IPS-18c (cell line): ENCODE results near the gene TNFRSF18.

Experiments
- H3K4me3 ChIP-seq: 2 replicates; pipeline ENCODE4 v1.7.0; 2013; ENCODE audit warnings: low read depth, mild to moderate bottlenecking, low read length, moderate library complexity; ENCODE audit not compliant: insufficient read depth
- H3K9me3 ChIP-seq: one replicate; pipeline ENCODE4 v1.6.1; 2013; ENCODE audit warnings: mild to moderate bottlenecking, low read length, moderate library complexity; ENCODE audit not compliant: control insufficient read depth, insufficient read depth

Gene TNFRSF18

DNA sequence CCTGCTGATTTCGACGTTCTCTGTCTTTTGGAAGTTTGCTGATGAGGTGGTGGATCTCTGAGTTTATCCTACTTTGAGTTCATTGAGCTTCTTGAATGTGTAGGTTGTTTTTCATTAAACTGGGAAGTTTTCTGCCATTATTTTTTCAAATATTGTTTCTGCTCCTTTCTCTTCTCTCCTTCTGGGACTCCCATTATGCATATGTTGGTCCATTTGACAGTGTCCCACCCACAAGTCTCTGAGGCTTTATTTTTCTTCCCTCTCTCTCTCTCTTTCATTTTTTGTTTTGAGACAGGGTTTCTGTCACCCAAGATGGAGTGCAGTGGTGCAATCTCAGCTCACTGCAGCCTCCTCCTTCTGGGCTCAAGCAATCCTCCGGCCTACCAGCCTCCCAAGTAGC lies 11.7 kb downstream of the TNFRSF18 start:
- H3K9me3 ChIP-seq = no peaks in the 10 kb centered on the region
- H3K4me3 ChIP-seq = no peak overlapping the region

GRCh38 chr1:1191734-1192133 lies 14.7 kb downstream of the TNFRSF18 start:
- Histone ChIP-seq H3K4me3 (no peak overlapping the region), H3K9me3 (no peaks in the 10 kb centered on the region)

DNA sequence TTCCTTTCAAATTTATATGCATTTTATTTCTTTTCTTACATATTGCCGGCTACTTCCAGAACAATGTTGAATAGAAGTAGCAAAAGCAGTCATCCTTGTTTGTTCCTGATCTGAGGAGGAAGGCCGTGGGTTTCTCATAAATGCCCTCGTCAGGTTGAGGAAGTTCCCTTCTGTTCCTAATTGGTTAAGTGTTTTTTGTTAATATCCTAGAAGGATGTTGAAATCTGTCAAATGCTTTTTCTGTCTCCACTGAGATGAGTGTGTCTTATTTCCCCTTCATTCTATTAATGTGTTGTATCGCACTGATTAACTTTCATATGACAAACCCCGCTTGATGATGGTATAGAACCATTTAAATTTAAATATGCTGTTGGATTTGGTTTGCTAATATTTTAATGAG lies 17.3 kb downstream of the TNFRSF18 start:
- no peak overlapping the region for H3K4me3 ChIP-seq
- no peaks in the 10 kb centered on the region for H3K9me3 ChIP-seq

DNA sequence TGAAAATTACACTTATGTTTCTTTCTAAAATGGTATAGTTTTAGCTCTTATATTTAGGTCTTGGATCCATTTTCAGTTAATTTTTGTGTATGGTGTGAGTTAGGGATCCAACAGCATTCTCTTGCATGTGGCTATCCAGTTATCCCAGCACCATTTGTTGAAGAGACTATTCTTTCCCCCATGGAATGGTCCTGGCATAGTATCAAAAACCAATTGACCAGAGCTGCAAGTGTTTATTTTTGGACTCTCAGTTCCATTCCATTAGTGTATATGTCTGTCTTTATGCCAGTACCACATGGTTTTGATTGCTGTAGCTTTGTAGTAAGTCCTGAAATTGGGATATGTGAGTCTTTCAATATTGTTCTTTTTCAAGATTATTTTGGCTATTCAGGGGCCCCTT lies 18.5 kb downstream of the TNFRSF18 start:
- no peaks in the 10 kb centered on the region for H3K9me3 ChIP-seq
- H3K4me3 ChIP-seq = no peak overlapping the region

DNA sequence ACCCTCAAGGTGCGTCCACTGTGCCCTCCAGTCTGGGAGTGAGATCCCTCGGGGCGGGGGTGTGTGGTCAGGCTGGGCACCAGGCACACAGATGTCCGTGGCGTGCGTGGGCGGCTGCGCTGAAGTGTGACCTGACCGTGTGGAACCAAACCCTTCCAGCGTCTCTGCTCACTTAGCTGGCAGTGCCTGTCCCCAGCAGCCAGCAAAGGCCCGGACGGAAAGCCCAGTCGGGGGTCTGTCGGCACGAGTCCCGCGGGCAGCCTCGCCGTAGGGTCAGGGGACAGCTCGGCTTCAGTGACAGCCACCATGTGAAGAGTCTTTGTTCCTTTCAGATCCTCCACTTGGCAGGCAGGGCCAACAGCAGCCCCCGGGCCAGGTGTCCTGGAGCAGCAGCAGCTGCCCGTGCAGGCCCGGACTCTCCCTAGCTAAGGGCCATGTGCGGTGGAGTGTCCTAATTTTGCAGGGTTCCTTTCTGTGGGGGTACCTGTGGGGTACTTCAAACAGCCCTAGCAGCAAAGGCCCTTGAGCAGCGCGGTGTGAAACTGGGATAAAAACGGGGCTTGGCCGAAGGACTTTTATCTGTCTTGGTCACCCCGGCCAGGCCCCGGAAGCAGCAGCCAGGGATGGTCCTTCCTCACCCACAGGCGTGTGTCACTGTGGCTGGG lies 21.2 kb downstream of the TNFRSF18 start:
- H3K4me3 ChIP-seq = no peak overlapping the region
- H3K9me3 ChIP-seq = no peaks in the 10 kb centered on the region

DNA sequence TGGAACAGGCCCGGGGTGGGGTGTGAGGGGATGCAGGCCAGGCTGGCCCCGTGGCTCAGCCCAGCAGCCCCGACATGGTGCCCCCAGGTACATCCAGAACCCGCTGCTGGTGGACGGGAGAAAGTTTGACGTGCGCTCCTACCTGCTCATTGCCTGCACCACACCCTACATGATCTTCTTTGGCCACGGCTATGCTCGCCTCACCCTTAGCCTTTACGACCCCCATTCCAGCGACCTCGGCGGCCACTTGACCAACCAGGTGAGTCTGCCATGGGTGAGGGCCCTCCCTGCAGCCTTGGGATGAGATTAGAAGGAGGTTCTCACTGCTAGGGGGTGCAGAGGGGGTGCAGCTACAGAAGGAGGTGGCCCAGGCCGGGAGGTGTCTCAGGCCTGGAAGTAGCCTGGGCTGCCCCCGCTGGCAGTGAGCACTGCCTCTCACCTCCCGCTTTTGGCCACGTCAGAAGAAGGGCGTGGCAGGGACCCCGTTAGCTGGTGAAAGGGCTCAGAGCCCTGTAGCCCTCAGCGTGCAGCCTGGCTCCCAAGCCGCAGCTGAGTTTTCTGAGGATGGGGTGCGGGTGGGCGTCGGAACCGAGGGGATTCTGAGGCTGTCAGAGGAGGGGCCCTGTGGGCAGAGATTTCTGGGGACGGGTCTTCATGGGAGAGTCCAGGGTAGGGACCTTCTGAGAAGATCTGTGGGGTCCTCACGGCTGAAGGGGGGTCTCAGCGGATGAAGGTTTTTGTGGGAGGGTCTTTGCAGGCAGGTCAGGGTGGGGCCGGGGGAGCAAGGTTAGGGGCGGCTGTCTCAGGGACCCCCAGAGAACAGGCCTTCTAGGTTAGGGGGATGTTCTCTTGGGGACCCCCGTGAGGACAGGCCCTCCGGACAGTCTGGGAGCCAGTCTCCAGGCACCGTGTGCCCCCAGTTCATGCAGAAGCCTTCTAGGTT lies 22.3 kb downstream of the TNFRSF18 start:
- H3K9me3 ChIP-seq = no peaks in the 10 kb centered on the region
- H3K4me3 ChIP-seq = no peak overlapping the region

DNA sequence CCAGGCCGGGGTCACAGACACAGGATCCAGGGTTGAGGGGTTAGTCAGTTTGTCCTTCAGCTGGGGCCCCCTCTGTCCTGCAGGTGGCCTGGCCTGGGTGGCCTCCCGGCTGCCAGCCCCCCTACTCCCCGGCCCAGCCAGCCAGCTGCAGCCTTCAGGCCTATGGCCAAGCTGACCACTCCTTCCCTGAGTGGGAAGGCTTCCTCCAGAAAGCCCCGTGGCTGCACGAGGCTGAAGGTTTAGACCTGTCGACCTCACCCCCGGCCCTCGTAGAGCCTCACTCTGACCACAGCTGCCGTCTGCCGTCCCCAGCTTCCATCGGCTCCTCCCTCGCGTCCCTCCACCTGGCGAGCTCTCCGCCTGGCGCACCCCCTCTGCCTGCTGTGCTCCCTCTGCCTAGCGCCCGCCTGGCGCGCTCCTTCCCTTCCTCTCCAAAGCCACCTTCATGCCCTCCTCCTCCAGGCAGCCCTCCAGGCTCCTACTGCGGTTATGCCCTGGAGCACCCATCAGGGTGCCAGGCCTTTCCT lies 23.1 kb downstream of the TNFRSF18 start:
- Histone ChIP-seq H3K4me3 (no peak overlapping the region), H3K9me3 (no peaks in the 10 kb centered on the region)

GRCh38 chr1:1182491-1183220 lies 23.7 kb downstream of the TNFRSF18 start:
- Histone ChIP-seq H3K4me3 (no peak overlapping the region), H3K9me3 (no peaks in the 10 kb centered on the region)

DNA sequence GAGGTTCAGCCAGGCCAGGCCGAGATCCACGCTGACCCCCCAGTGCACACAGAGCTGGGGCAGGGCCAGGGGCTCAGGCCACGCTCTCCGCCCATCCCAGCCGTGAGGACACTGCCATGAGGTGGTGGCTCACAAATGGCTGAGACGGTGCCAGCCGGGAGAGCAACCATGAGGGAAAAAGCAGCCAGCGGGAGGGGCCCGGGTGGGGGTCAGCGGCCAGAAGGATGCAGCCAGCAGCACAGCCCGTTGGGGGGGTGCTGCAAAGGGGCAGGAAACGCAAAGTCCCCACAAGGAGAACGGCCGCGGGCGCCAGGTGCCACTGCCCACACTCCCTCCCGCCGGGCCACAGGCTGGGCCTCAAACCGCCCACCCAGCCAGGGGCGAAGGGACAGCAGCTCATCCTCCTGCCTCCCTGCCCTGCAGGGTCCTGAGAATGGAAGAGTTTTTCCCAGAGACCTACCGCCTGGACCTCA lies 24.4 kb downstream of the TNFRSF18 start:
- no peak overlapping the region for H3K4me3 ChIP-seq
- no peaks in the 10 kb centered on the region for H3K9me3 ChIP-seq

DNA sequence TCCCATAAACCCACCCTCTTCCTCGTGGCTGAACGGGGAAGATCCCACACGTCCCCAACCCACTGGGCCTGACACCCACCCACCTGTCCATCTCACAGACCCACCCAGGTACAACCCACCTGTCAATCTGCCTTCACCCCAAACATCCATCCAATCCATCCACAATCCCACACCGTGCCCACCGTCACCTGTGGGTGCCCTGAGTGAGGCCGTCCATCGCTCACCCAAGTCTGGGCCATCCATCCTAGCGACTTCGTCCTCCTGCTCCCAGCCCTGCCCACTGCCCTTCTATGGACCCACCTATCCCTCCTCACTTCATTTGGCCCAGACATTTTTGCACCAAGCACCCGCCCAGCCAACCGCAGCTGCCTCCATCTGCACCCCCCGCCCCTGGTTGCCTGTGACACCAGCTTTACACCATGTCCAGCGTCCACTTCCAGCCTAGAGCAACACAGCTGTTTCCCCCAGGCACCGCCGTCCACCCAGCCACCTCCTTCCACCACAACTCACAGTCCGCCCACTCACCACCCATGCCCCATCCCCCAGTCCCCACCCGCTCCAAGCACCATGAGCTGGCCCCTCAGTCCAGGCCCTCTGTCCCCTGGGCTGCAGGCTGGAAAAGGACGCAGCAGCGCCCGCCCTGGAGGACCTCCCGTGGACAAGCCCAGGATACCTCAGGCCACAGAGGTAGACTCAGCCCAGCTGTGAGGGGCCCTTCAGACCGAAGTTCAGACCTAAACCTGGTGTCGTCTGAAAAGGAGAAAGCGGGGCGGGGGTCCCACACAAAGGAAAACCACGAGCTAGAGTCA lies 25.1 kb downstream of the TNFRSF18 start:
- H3K4me3 ChIP-seq = no peak overlapping the region
- no peaks in the 10 kb centered on the region for H3K9me3 ChIP-seq

DNA sequence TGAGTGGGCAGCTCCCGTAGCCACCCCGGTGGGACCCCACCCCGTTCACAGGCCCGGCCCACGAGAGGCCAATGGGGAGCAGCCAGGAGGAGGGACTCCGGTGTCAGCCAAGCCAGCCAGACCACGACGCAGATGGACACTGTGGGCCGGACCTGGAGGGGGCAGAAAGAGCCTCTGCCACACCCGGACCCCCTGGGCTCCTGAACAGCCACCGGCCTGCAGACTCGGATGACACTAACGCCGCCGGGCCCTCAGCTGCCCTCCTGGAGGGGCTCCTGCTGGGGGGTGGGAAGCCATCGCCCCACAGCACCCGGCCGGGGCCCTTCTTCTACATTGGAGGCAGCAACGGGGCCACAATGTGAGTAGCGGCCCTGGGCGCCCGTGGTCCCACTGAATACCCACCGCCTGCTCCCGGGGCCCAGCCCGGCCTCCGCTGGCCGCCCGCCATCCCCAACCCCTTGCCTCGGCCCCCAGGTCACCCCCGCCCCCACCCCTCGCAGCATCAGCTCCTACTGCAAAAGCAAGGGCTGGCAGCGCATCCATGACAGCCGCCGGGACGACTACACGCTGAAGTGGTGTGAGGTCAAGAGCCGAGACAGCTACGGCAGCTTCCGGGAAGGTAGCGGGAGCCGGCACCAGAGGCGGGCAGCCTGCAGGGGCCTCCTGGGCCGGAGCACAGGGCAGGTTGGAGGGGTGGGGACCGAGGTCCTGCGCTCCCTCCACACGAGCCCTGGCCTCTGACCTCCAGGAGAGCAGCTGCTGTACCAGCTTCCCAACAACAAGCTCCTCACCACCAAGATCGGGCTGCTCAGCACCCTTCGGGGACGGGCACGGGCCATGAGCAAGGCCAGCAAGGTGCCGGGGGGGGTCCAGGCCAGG lies 26.2 kb downstream of the TNFRSF18 start:
- Histone ChIP-seq H3K4me3 (no peak overlapping the region), H3K9me3 (peaks cover 1% of the 10 kb centered on the region)

DNA sequence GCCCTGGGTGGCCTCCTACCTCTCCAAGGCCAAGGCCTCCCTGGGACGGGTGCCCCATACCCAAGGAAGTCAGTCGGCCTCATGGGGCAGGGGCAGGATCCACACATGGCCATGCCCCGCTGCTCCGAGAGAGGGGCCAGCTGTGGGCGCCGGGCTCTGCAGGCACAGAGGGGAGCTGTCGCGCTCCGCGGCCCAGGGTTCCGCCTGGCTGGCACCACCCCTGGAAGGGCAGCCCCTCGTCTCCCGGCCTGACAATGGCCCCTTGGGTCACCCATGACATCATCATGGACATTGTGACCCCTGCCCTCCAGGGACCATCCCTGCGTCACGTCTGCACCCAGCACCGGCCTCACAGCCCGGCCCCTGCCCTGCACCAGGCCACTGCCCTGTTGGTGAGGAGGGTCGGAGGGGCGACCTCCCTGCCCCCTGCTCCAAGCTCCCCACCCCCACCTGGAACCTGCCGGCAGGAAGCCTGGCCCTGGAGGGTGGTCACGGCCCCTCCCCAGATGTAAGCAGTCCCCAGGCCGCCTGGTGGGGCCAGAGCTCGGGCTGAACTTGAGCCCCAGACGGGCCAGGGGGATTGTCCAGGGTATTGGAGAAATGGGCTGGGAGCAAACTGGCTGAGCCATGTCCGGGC lies 26.9 kb downstream of the TNFRSF18 start:
- Histone ChIP-seq H3K4me3 (no peak overlapping the region), H3K9me3 (peaks cover 2% of the 10 kb centered on the region)

GRCh38 chr1:1178794-1179331 lies 27.5 kb downstream of the TNFRSF18 start:
- Histone ChIP-seq H3K4me3 (no peak overlapping the region), H3K9me3 (peaks cover 2% of the 10 kb centered on the region)

DNA sequence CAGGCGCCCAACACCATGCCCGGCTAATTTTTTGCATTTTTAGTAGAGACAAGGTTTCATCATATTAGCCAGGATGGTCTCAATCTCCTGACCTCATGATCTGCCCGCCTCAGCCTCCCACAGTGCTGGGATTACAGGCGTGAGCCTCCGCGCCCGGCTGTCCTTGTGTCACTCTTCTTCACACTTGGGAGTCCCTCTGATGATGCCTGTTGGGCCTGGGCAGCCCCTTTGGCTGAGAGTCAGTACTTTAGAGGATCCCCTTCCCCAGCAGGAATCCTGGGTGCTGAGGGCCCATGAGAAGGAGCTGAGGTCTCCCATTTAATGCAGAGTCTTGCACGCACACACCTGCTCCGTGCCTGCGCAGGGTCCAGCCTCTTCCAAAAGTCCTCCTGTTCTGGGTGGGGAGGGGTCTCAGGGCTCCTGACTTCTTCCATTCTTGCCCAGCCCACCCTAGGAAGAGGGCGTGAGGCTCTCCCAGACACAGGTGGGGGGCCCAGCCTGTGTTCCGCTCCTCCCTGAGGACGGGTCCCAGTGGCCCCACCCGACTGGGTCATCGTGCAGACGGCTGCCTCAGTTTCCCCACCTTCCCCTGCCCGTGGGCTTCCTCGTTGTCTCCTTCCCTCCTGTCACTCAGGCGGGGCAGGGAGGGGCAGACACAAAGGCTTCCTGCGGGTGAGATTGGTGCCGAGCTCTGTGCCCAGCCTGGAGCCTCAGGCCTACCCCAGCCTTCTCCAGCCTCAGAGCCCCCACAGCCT lies 28.8 kb downstream of the TNFRSF18 start:
- peaks cover 2% of the 10 kb centered on the region for H3K9me3 ChIP-seq
- no peak overlapping the region for H3K4me3 ChIP-seq

DNA sequence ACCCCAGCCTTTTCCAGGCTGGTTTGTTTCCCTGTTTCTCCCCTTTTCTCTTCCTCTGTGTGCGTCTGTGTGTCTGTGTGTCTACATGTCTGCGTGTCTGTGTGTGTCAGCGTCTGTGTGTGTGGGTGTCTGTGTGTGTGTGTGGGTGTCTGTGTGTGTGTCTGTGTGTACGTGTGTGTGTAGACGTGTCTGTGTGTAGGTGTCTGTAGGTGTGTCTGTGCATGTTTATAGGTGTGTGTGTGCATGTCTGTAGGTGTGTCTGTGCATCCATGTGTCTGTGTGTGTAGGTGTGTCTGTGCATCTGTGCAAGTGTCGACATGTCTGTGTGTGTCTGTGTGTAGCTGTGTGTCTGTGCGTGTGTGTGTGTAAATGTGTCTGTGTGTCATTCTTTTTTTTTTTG lies 29.5 kb downstream of the TNFRSF18 start:
- no peak overlapping the region for H3K4me3 ChIP-seq
- peaks cover 2% of the 10 kb centered on the region for H3K9me3 ChIP-seq
